ENCODE results near the gene ARMC8. TPM values are rescaled to one million over a fixed set of nuclear protein-coding genes. Genes with fewer than 3 reads are reported as not detected.

The ARMC8 gene
- total and polyA plus RNA-seq, 2 of the 8 experiments (the other 6 are each of a cell fraction or from before 2014, with no cell fraction given), result 47.3 to 58.5 TPM

GRCh38 chr3:138172625-138173024, 14.5 kb upstream of the ARMC8 start:
- no peaks in the 10 kb centered on the region for H4K20me1 ChIP-seq (replicated peaks in 1 of 2; ENCODE audit: control insufficient read depth in 1 of 2, insufficient read depth in 2 of 2, low read length in 2 of 2)
- H3K23ac ChIP-seq (ENCODE audit: insufficient read length), result no peak overlapping the region
- CTCF ChIA-PET (ENCODE audit: partially characterized antibody), result interaction anchor here (0.9 kb wide), 1 partner anchor 60 kb away, joined by 5 read pairs; no protein-coding TSS in a partner anchor
- no peak overlapping the region for H2BK20ac ChIP-seq (ENCODE audit: low read length)
- H3K4me2 ChIP-seq (ENCODE audit: insufficient read depth in 1 of 2, low read depth in 2 of 2, low read length in 2 of 2), result no peak overlapping the region; a peak in 1 of 4 replicates
- FAIRE-seq (no peak), DNase-seq (ENCODE audit: low read depth in 1 of 2, low spot score in 2 of 2) (no peak)
- WGBS, 2 experiments (ENCODE audit: extremely low coverage in 1 of 2, insufficient coverage in 1 of 2, insufficient read length in 1 of 2, insufficient replicate concordance in 2 of 2, low coverage in 1 of 2, low lambda C conversion rate in 2 of 2, missing lambda C conversion rate in 1 of 2), result 92% methylated on average over 2 of the region's 2 CpGs; no CpG with 5 or more reads in 1 of the 2 experiments
- H3K4ac ChIP-seq (replicated peaks; ENCODE audit: insufficient read length, low read depth, low read length), result no peak overlapping the region
- H3K14ac ChIP-seq (ENCODE audit: insufficient read length), result no peak overlapping the region
- no peak overlapping the region for H4K5ac ChIP-seq (ENCODE audit: insufficient read length, low read depth, low read length)
- no peaks in the 10 kb centered on the region for H3K27me3 ChIP-seq (replicated peaks in 1 of 4; ENCODE audit: control insufficient read depth in 3 of 4, extremely low read depth in 1 of 4, insufficient read depth in 3 of 4, low read length in 3 of 4)
- H2BK120ac ChIP-seq (replicated peaks; ENCODE audit: low read depth, low read length), result no peak overlapping the region
- H3K27ac ChIP-seq (ENCODE audit: low read depth, low read length), result no peak overlapping the region
- H3K9ac ChIP-seq (replicated peaks in 1 of 4; ENCODE audit: extremely low read depth in 1 of 4, low read depth in 3 of 4, low read length in 3 of 4), result no peak overlapping the region
- no peak overlapping the region for H2BK12ac ChIP-seq (ENCODE audit: low read depth, low read length)
- peaks cover 5% of the 10 kb centered on the region; the same call in 1 of the 2 replicates for H3K23me2 ChIP-seq (ENCODE audit: low read depth, low read length)
- H4K8ac ChIP-seq (ENCODE audit: extremely low read depth, insufficient read depth, low read length), result no peak overlapping the region
- no peaks in the 10 kb centered on the region for H3K79me1 ChIP-seq (ENCODE audit: low read depth, low read length)
- no peak overlapping the region for H3K18ac ChIP-seq (ENCODE audit: extremely low read depth, low read length)
- H2AK5ac ChIP-seq (ENCODE audit: low read depth, low read length), result no peak overlapping the region
- H2BK5ac ChIP-seq (ENCODE audit: low read depth, low read length), result no peak overlapping the region
- POLR2A ChIA-PET (ENCODE audit: partially characterized antibody), result interaction anchor here (0.7 to 5.3 kb wide), 3 partner anchors 14 to 35 kb away, joined by 3 to 56 read pairs (median 3); partner anchors contain the start of gene ARMC8
- no peak overlapping the region for H3K56ac ChIP-seq (replicated peaks; ENCODE audit: insufficient read length, low read depth, low read length)
- H3K4me3 ChIP-seq (ENCODE audit: extremely low read depth in 1 of 4, insufficient read depth in 2 of 4, low read depth in 3 of 4, low read length in 4 of 4), result no peak overlapping the region
- no peak overlapping the region for H2BK15ac ChIP-seq (ENCODE audit: low read length)
- H3K9me3 ChIP-seq (ENCODE audit: insufficient read depth in 2 of 2, low read depth in 1 of 2, low read length in 1 of 2), result no peaks in the 10 kb centered on the region
- H3K36me3 ChIP-seq (ENCODE audit: control insufficient read depth in 2 of 4, insufficient read depth in 4 of 4, low read length in 3 of 4), result peaks cover 3 to 36% (median 8%) of the 10 kb centered on the region in 4 experiments; a peak in 7 of 8 replicates
- H2AFZ ChIP-seq (ENCODE audit: low read length), result no peak overlapping the region
- H3K79me2 ChIP-seq (ENCODE audit: control insufficient read depth in 1 of 2, insufficient read depth in 2 of 2, low read length in 2 of 2), result peaks cover 0 to 20% of the 10 kb centered on the region in 2 experiments; a peak in 2 of 4 replicates
- no peaks in the 10 kb centered on the region; a peak in 1 of 7 replicates for H3K4me1 ChIP-seq (replicated peaks in 1 of 4; ENCODE audit: control insufficient read depth in 3 of 4, insufficient read depth in 4 of 4, low read length in 3 of 4)
- no peak overlapping the region for H4K91ac ChIP-seq (replicated peaks; ENCODE audit: insufficient read length, low read length)
- TF ChIP-seq KDM5A (IDR thresholded peaks at IDR 0.05; ENCODE audit: low read length) (no peak), YY1 (IDR thresholded peaks at IDR 0.05; ENCODE audit: low read depth, low read length) (no peak), ATF2 (IDR thresholded peaks at IDR 0.05; ENCODE audit: low read length) (no peak), SIRT6 (IDR thresholded peaks at IDR 0.05; ENCODE audit: low read length) (no peak), JUN (IDR thresholded peaks at IDR 0.05; ENCODE audit: low read depth, low read length) (no peak), EZH2 (IDR thresholded peaks at IDR 0.05; ENCODE audit: low read depth, low read length, severe bottlenecking) (no peak), EGR1 (IDR thresholded peaks at IDR 0.05; ENCODE audit: borderline replicate concordance, low read depth, low read length) (no peak), TAF7 (optimal IDR thresholded peaks at IDR 0.05; ENCODE audit: borderline replicate concordance, low read depth, low read length) (no peak), CREB1 (IDR thresholded peaks at IDR 0.05) (no peak), PHF8 (conservative IDR thresholded peaks at IDR 0.05; ENCODE audit: low read depth, low read length) (no peak), SP4 (IDR thresholded peaks at IDR 0.05; ENCODE audit: low read length) (no peak), NANOG (IDR thresholded peaks at IDR 0.05; ENCODE audit: insufficient read depth, low read depth, low read length, poor library complexity, severe bottlenecking) (no peak), CHD1 (IDR thresholded peaks at IDR 0.05; ENCODE audit: low read depth, low read length) (no peak)

Data from H1 (cell line).